Neural progenitor cell (in vitro differentiated cells): Measurements from ENCODE around the gene SLC6A12. TPM values are rescaled to one million over a fixed set of nuclear protein-coding genes. Genes with fewer than 3 reads are reported as not detected.

Experiments
- DNase-seq: peaks from one replicate; pipeline ENCODE4 v3.0.0-alpha.2; 2016; ENCODE audit warnings: low spot score
- H2AFZ ChIP-seq: fragments of 200-600 bp; sonication (generic); replicated peaks from 2 replicates; pipeline ENCODE4 v1.6.1; 2016; ENCODE audit warnings: antibody characterized with exemption
- H3F3A ChIP-seq: fragments of 200-600 bp; sonication (generic); 2 replicates; pipeline ENCODE4 v1.6.1; 2016; ENCODE audit warnings: antibody characterized with exemption, low read depth
- H3K27ac ChIP-seq: fragments of 200-600 bp; sonication (generic); 2 replicates; pipeline ENCODE4 v1.5.1; 2016; ENCODE audit warnings: mild to moderate bottlenecking
- H3K27me3 ChIP-seq: fragments of 200-600 bp; sonication (generic); 2 replicates; pipeline ENCODE4 v1.6.1; 2016; ENCODE audit warnings: mild to moderate bottlenecking, moderate library complexity
- H3K36me3 ChIP-seq: fragments of 200-600 bp; sonication (generic); 2 replicates; pipeline ENCODE4 v1.5.1; 2016
- H3K4me1 ChIP-seq: fragments of 200-600 bp; sonication (generic); 2 replicates; pipeline ENCODE4 v1.6.1; 2016; ENCODE audit warnings: mixed run types
- H3K4me2 ChIP-seq: fragments of 200-600 bp; sonication (generic); 2 replicates; pipeline ENCODE4 v1.6.1; 2016
- H3K4me3 ChIP-seq: fragments of 200-600 bp; sonication (generic); 2 replicates; pipeline ENCODE4 v1.5.1; 2016
- H3K79me2 ChIP-seq: fragments of 200-600 bp; sonication (generic); 2 replicates; pipeline ENCODE4 v1.6.1; 2016; ENCODE audit warnings: low read depth
- H3K9ac ChIP-seq: fragments of 200-600 bp; sonication (generic); 2 replicates; pipeline ENCODE4 v1.6.1; 2016
- H3K9me3 ChIP-seq: fragments of 200-600 bp; sonication (generic); 2 replicates; pipeline ENCODE4 v1.5.1; 2016; ENCODE audit warnings: low read depth
- H4K20me1 ChIP-seq: fragments of 200-600 bp; sonication (generic); 2 replicates; pipeline ENCODE4 v1.6.1; 2016; ENCODE audit warnings: low read depth
- H3K27ac Mint-ChIP-seq: 3 replicates; pipeline ENCODE4 v1.8.0; 2021; ENCODE audit warnings: mixed read lengths
- H3K27me3 Mint-ChIP-seq: 2 replicates; pipeline ENCODE4 v1.8.0; 2022; ENCODE audit warnings: low read depth, mild to moderate bottlenecking, inconsistent platforms, moderate library complexity, mixed read lengths; ENCODE audit not compliant: insufficient read depth
- H3K36me3 Mint-ChIP-seq: 3 replicates; pipeline ENCODE4 v1.8.0; 2021; ENCODE audit warnings: mixed read lengths
- H3K4me1 Mint-ChIP-seq: 3 replicates; pipeline ENCODE4 v1.8.0; 2021; ENCODE audit warnings: mixed read lengths
- H3K4me3 Mint-ChIP-seq: 3 replicates; pipeline ENCODE4 v1.8.0; 2021; ENCODE audit warnings: mild to moderate bottlenecking, moderate library complexity, mixed read lengths
- H3K9me3 Mint-ChIP-seq: 3 replicates; pipeline ENCODE4 v1.8.0; 2020; ENCODE audit warnings: mixed read lengths
- EZH2 ChIP-seq: fragments of 200-600 bp; sonication (generic); IDR thresholded peaks from 2 replicates; pipeline ENCODE4 v1.6.1; 2017; ENCODE audit warnings: antibody characterized with exemption, mild to moderate bottlenecking, moderate library complexity
- EZH2phosphoT487 ChIP-seq: fragments of 200-600 bp; sonication (generic); IDR thresholded peaks from 2 replicates; pipeline ENCODE4 v1.6.1; 2017; ENCODE audit warnings: antibody characterized with exemption
- total RNA-seq: library from RNA; depleted of rRNA; stranded (reverse); fragments of >200 nt; gene quantifications from 2 replicates; pipeline ENCODE4 v1.2.3, GENCODE V29; 2015; ENCODE audit warnings: low replicate concordance
- TF ChIP-seq, protein P1 (sequence below): fragments of 200-600 bp; sonication (generic); IDR thresholded peaks from 2 replicates; pipeline ENCODE4 v1.5.1; 2017; ENCODE audit warnings: antibody characterized with exemption, mild to moderate bottlenecking

SLC6A12 gene
- total RNA-seq, 1 donor from 2014 or later, result not detected

DNA sequence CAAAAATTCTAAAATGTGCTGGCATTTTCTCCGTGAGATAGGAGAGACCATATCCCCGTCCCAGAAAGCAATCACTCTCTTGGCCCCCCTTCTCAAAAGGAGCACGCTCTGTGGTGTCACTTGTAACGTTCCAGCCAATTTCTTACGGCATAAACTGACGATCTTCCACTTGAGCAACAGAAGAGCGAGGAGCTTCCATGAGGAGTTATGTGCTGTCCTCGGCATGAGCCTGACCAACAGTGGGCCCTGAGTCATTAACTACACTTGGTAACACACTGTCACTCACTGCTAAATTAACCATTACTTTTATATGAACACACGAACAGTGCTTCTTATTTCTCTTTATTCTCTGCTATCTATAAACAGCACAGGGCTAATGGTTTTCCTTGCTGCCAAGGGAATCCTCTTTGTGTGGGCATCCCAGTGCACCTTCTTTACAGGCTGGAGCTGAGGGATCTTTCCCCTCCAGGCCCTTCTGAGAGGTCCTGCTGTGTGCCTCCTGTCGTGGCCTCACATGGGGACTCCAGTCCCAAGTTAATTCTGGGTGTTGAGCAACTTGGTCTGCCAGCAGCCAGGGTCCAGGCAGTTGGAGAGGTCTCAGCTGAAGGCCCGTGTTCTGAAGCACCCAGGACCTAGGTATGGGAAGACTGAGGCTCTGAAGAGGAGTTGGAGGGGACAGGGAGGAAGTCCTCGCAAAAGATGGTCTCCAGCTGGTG lies 39.3 kb upstream of the SLC6A12 start:
- H3K27me3 Mint-ChIP-seq, result peaks cover 13% of the 10 kb centered on the region
- TF ChIP-seq EZH2 (no peak), EZH2phosphoT487 (no peak)
- TF ChIP-seq, protein P1, sequence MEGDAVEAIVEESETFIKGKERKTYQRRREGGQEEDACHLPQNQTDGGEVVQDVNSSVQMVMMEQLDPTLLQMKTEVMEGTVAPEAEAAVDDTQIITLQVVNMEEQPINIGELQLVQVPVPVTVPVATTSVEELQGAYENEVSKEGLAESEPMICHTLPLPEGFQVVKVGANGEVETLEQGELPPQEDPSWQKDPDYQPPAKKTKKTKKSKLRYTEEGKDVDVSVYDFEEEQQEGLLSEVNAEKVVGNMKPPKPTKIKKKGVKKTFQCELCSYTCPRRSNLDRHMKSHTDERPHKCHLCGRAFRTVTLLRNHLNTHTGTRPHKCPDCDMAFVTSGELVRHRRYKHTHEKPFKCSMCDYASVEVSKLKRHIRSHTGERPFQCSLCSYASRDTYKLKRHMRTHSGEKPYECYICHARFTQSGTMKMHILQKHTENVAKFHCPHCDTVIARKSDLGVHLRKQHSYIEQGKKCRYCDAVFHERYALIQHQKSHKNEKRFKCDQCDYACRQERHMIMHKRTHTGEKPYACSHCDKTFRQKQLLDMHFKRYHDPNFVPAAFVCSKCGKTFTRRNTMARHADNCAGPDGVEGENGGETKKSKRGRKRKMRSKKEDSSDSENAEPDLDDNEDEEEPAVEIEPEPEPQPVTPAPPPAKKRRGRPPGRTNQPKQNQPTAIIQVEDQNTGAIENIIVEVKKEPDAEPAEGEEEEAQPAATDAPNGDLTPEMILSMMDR, result no peak
- Histone ChIP-seq H3K36me3 (no peaks in the 10 kb centered on the region), H3K27me3 (peaks cover 28% of the 10 kb centered on the region), H3K79me2 (no peaks in the 10 kb centered on the region), H2AFZ (peak overlapping the region; percentile 50), H3F3A (no peaks in the 10 kb centered on the region), H3K9ac (no peak overlapping the region), H3K4me2 (no peak overlapping the region), H3K4me3 (no peak overlapping the region), H3K4me1 (no peaks in the 10 kb centered on the region), H3K27ac (no peak overlapping the region), H4K20me1 (no peaks in the 10 kb centered on the region), H3K9me3 (peaks cover under 1% of the 10 kb centered on the region)
- no peaks in the 10 kb centered on the region for H3K36me3 Mint-ChIP-seq
- no peak overlapping the region for H3K4me3 Mint-ChIP-seq
- peaks cover 2% of the 10 kb centered on the region for H3K4me1 Mint-ChIP-seq
- peaks cover 2% of the 10 kb centered on the region for H3K9me3 Mint-ChIP-seq
- no peak for DNase-seq
- H3K27ac Mint-ChIP-seq, result no peak overlapping the region

DNA sequence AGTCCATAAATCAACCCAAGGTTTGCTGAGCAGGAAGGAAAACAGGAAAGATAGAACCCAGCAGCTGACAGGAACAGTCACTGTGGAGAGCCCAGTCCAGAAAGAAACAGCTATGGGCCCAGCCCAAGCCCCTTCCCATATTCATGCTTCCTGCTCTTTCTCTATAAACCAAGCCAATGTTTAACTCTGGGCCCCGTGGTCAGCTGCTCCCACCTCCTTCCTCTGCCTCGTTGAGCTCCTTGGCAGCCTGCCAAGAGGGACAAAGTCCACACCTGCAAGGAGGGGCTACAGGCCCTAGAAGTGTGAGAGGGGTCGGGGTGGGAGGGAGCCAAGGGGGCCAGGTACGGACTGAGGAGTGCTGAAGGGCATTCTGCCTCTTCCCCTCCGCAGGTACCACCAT lies 38.7 kb upstream of the SLC6A12 start:
- Mint-ChIP-seq H3K4me1 (peaks cover 2% of the 10 kb centered on the region), H3K9me3 (peaks cover 7% of the 10 kb centered on the region), H3K36me3 (no peaks in the 10 kb centered on the region), H3K27ac (no peak overlapping the region), H3K4me3 (no peak overlapping the region), H3K27me3 (peaks cover 13% of the 10 kb centered on the region)
- H3K79me2 ChIP-seq, result no peaks in the 10 kb centered on the region
- no peak overlapping the region for H3K9ac ChIP-seq
- TF ChIP-seq, protein P1, result no peak
- no peak for TF ChIP-seq EZH2
- no peak for TF ChIP-seq EZH2phosphoT487
- H3K27me3 ChIP-seq, result peaks cover 32% of the 10 kb centered on the region
- no peaks in the 10 kb centered on the region for H3F3A ChIP-seq
- no peak overlapping the region for H3K4me3 ChIP-seq
- H3K27ac ChIP-seq, result no peak overlapping the region
- no peaks in the 10 kb centered on the region for H4K20me1 ChIP-seq
- no peaks in the 10 kb centered on the region for H3K36me3 ChIP-seq
- peaks cover 7% of the 10 kb centered on the region for H3K9me3 ChIP-seq
- H3K4me1 ChIP-seq, result no peaks in the 10 kb centered on the region
- H2AFZ ChIP-seq, result no peak overlapping the region
- DNase-seq, result no peak
- no peak overlapping the region for H3K4me2 ChIP-seq

DNA sequence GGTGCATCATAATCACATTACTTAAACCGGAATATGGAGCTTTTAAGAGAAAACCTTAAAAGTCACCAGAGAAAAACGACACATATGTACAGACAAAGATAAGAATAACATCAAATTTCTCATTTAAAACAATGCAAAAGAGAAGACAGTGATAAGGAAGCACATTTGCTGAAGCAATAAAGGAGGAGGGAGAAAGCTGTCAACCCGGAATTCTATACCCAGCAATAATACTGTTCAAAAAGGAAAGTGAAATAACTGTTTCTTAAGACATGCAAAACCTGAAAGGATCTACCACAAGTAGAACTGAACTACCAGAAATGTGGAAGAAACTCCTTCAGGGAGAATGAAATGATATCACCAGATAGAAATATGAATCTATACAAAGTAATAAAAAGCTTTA lies 33.3 kb upstream of the SLC6A12 start:
- Histone ChIP-seq H3K9ac (no peak overlapping the region), H3K27ac (no peak overlapping the region), H3F3A (no peaks in the 10 kb centered on the region), H3K4me3 (no peak overlapping the region), H3K9me3 (peaks cover 11% of the 10 kb centered on the region), H3K79me2 (no peaks in the 10 kb centered on the region), H3K27me3 (peaks cover 49% of the 10 kb centered on the region), H2AFZ (no peak overlapping the region), H3K36me3 (no peaks in the 10 kb centered on the region), H3K4me1 (no peaks in the 10 kb centered on the region), H4K20me1 (no peaks in the 10 kb centered on the region), H3K4me2 (no peak overlapping the region)
- H3K27ac Mint-ChIP-seq, result no peak overlapping the region
- TF ChIP-seq, protein P1, result no peak
- TF ChIP-seq EZH2 (no peak), EZH2phosphoT487 (no peak)
- no peak for DNase-seq
- peaks cover 24% of the 10 kb centered on the region for H3K9me3 Mint-ChIP-seq
- no peaks in the 10 kb centered on the region for H3K4me1 Mint-ChIP-seq
- H3K36me3 Mint-ChIP-seq, result no peaks in the 10 kb centered on the region
- peaks cover 3% of the 10 kb centered on the region for H3K27me3 Mint-ChIP-seq
- H3K4me3 Mint-ChIP-seq, result no peak overlapping the region
